ENCODE results near the gene EPC1. TPM values are rescaled to one million over a fixed set of nuclear protein-coding genes. Genes with fewer than 3 reads are reported as not detected.

The EPC1 gene
- total RNA-seq, 1 donor from 2014 or later: 22.9 TPM

- Histone ChIP-seq H3K27me3 (ENCODE audit: control insufficient read depth, insufficient read depth, low read length) (no peaks in the 10 kb centered on the region), H3K4me3 (ENCODE audit: low read depth, low read length) (no peak overlapping the region), H3K36me3 (ENCODE audit: control insufficient read depth, insufficient read depth, low read length) (peaks cover 2% of the 10 kb centered on the region)
- no peak for DNase-seq (ENCODE audit: low read depth)
- TF ChIP-seq CTCF (IDR thresholded peaks at IDR 0.05; ENCODE audit: insufficient read depth, low read length, poor library complexity, severe bottlenecking): no peak
Observed at GRCh38 chr10:32266979-32267378, 80.0 kb downstream of the EPC1 start.

- H3K27me3 ChIP-seq (ENCODE audit: control insufficient read depth, insufficient read depth, low read length): no peaks in the 10 kb centered on the region
- H3K36me3 ChIP-seq (ENCODE audit: control insufficient read depth, insufficient read depth, low read length): peaks cover 2% of the 10 kb centered on the region
- TF ChIP-seq CTCF (IDR thresholded peaks at IDR 0.05; ENCODE audit: insufficient read depth, low read length, poor library complexity, severe bottlenecking): no peak
- no peak for DNase-seq (ENCODE audit: low read depth)
- no peak overlapping the region for H3K4me3 ChIP-seq (ENCODE audit: low read depth, low read length)
Observed at GRCh38 chr10:32266566-32266965, 80.4 kb downstream of the EPC1 start.

GRCh38 chr10:32265756-32266155 is 81.2 kb downstream of the EPC1 start:
- DNase-seq (ENCODE audit: low read depth): no peak
- no peaks in the 10 kb centered on the region for H3K27me3 ChIP-seq (ENCODE audit: control insufficient read depth, insufficient read depth, low read length)
- H3K4me3 ChIP-seq (ENCODE audit: low read depth, low read length): no peak overlapping the region
- H3K36me3 ChIP-seq (ENCODE audit: control insufficient read depth, insufficient read depth, low read length): peaks cover 1% of the 10 kb centered on the region
- TF ChIP-seq CTCF (IDR thresholded peaks at IDR 0.05; ENCODE audit: insufficient read depth, low read length, poor library complexity, severe bottlenecking): no peak

- no peaks in the 10 kb centered on the region for H3K36me3 ChIP-seq (ENCODE audit: control insufficient read depth, insufficient read depth, low read length)
- no peak for DNase-seq (ENCODE audit: low read depth)
- no peak overlapping the region for H3K4me3 ChIP-seq (ENCODE audit: low read depth, low read length)
- TF ChIP-seq CTCF (IDR thresholded peaks at IDR 0.05; ENCODE audit: insufficient read depth, low read length, poor library complexity, severe bottlenecking): no peak
- H3K27me3 ChIP-seq (ENCODE audit: control insufficient read depth, insufficient read depth, low read length): no peaks in the 10 kb centered on the region
Observed at GRCh38 chr10:32263300-32263699, 83.7 kb downstream of the EPC1 start.

GRCh38 chr10:32259551-32259950 is 87.4 kb downstream of the EPC1 start:
- no peak for TF ChIP-seq CTCF (IDR thresholded peaks at IDR 0.05; ENCODE audit: insufficient read depth, low read length, poor library complexity, severe bottlenecking)
- Histone ChIP-seq H3K27me3 (ENCODE audit: control insufficient read depth, insufficient read depth, low read length) (no peaks in the 10 kb centered on the region), H3K4me3 (ENCODE audit: low read depth, low read length) (no peak overlapping the region), H3K36me3 (ENCODE audit: control insufficient read depth, insufficient read depth, low read length) (no peaks in the 10 kb centered on the region)
- DNase-seq (ENCODE audit: low read depth): no peak

- H3K4me3 ChIP-seq (ENCODE audit: low read depth, low read length): no peak overlapping the region
- no peaks in the 10 kb centered on the region for H3K27me3 ChIP-seq (ENCODE audit: control insufficient read depth, insufficient read depth, low read length)
- H3K36me3 ChIP-seq (ENCODE audit: control insufficient read depth, insufficient read depth, low read length): no peaks in the 10 kb centered on the region
- TF ChIP-seq CTCF (IDR thresholded peaks at IDR 0.05; ENCODE audit: insufficient read depth, low read length, poor library complexity, severe bottlenecking): peak; percentile 89
- DNase-seq (ENCODE audit: low read depth): no peak
Observed at GRCh38 chr10:32256613-32257437, 90.1 kb downstream of the EPC1 start.
